ENCODE data around the gene IL1RAPL2.
A peak's percentile ranks its signal among the peaks of the same experiment; 100 is the strongest.
"Not testable (repeated sequence)": the region's sequence is repeated elsewhere in the genome, so short reads cannot be mapped to it uniquely, and the experiment has no call there.

IL1RAPL2 gene

GRCh38 chrX:104854188-104854587, 288.2 kb downstream of the IL1RAPL2 start:
- no peak for DNase-seq (ENCODE audit: low read depth in 2 of 2)

GRCh38 chrX:104854790-104855340, 288.9 kb downstream of the IL1RAPL2 start:
- DNase-seq (ENCODE audit: low read depth in 2 of 2): no peak

- no peak for DNase-seq (ENCODE audit: low read depth in 2 of 2)
These were observed 297.5 kb downstream of the IL1RAPL2 start for GRCh38 chrX:104863466-104863865.

- no peak for DNase-seq (ENCODE audit: low read depth in 2 of 2)
These were observed 298.3 kb downstream of the IL1RAPL2 start for GRCh38 chrX:104864296-104864695.

- DNase-seq (ENCODE audit: low read depth in 2 of 2): no peak
These were observed 311.5 kb downstream of the IL1RAPL2 start for GRCh38 chrX:104877504-104877903.

DNA sequence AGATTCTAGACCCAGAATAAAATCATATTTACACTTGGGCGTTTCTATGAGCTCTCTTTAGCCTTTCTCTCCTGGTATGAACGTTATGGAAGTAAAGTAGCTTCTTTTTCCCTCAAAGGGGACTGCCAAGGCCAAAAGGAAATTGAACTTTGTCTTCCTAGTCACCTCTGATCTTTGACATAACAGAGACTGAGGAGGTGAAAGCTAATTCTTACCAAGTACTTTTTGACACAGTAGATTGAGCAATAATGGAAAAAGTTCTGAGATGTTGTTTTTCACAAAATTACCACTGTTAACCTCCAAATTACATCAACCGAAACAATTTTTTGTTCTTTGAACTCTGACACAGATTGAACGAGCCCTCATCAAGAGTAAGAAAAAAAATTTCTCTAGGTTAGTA, 336.1 kb downstream of the IL1RAPL2 start:
- no peak for DNase-seq (ENCODE audit: low read depth in 2 of 2)

DNA sequence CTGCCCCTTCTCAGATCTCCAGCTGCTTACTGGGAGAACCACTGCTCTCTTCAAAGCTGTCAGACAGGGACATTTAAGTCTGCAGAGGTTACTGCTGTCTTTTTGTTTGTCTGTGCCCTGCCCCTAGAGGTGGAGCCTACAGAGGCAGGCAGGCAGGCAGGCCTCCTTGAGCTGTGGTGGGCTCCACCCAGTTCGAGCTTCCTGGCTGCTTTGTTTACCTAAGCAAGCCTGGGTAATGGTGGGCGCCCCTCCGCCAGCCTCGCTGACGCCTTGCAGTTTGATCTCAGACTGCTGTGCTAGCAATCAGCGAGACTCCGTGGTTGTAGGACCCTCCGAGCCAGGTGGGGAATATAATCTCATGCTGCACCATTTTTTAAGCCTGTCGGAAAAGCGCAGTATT, 343.7 kb downstream of the IL1RAPL2 start:
- DNase-seq (ENCODE audit: low read depth in 2 of 2): not testable (repeated sequence)

GRCh38 chrX:104913348-104913747, 347.3 kb downstream of the IL1RAPL2 start:
- DNase-seq (ENCODE audit: low read depth in 2 of 2): no peak

GRCh38 chrX:104914686-104915085, 348.7 kb downstream of the IL1RAPL2 start:
- not testable (repeated sequence) for DNase-seq (ENCODE audit: low read depth in 2 of 2)

- no peak for DNase-seq (ENCODE audit: low read depth in 2 of 2)
These were observed 352.1 kb downstream of the IL1RAPL2 start for GRCh38 chrX:104918122-104918521.

DNA sequence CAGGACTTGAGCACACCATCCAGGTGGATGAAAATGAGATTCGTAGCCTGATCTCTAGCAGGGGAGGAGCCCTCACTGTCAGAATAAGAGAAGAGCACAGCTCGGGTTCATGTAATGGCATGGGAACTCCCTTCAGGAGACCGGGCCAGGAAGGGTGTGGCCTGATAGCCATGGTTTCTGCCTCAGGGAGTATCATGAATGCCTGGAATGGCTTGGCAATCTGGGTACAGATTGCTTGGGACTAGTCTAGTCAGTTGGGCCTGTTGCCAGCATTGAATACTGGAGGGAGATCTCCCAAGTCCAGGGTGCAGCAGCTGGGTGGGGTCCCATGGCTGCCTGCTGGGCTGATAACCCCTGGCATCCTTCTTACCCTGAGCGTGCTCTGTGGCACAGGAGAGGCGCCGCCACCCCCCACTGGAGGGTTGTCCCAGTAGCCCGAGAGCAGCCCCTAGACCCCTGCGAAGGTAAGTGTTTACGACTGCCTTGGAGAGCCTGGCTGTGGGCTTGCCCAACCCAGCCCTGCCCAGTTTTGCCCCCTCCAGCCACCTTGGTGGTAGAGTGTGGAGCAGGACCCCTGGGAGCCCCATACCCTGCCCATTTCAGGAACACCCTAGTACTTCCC, 355.7 kb downstream of the IL1RAPL2 start:
- DNase-seq (ENCODE audit: low read depth in 2 of 2): no peak

GRCh38 chrX:104922206-104922621, 356.2 kb downstream of the IL1RAPL2 start:
- DNase-seq (ENCODE audit: low read depth in 2 of 2): peak; percentile 17 to 20

DNA sequence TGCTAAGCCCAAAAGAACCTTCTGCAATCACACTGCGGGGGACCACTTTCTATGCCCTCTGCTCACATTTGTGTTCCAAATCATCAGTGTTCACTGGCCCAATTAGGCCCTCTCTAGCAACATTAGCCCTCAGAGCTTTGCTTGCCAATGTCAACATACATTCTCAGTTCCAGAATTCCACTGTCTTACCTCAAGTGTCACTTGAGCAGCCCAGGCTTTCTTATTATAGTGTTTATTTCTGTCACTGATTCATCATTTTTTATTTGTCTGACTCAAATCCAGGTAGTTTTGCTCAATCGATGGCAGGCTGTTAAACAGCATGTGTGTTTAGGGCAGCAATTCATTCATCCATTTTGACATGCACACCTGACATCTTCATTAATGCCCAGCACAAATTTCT, 363.3 kb downstream of the IL1RAPL2 start:
- DNase-seq (ENCODE audit: low read depth in 2 of 2): no peak

- no peak for DNase-seq (ENCODE audit: low read depth in 2 of 2)
These were observed 369.6 kb downstream of the IL1RAPL2 start for GRCh38 chrX:104935581-104935980.

- DNase-seq (ENCODE audit: low read depth in 2 of 2): no peak
These were observed 387.3 kb downstream of the IL1RAPL2 start for GRCh38 chrX:104953251-104953650.

DNA sequence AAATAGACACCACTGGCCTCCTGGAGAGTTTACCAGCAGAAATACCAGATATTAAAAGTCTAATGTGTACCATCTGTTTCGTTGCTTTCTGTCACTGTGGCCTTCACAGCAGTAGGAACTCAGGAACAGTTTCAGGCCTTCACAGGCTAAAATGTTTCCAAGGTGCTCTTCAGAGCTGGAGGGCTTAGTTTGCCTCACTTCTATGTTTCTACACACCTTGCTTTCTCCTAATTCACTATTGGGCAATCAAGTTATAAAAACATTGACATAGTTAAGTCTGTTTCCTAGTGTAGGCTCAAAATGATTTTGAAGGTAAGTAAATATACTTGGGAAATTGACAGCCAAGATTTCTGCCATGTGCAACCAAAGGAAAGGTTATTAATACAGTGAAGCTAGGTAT, 395.9 kb downstream of the IL1RAPL2 start:
- DNase-seq (ENCODE audit: low read depth in 2 of 2): no peak

- no peak for DNase-seq (ENCODE audit: low read depth in 2 of 2)
These were observed 402.2 kb downstream of the IL1RAPL2 start for GRCh38 chrX:104968241-104968640.

DNA sequence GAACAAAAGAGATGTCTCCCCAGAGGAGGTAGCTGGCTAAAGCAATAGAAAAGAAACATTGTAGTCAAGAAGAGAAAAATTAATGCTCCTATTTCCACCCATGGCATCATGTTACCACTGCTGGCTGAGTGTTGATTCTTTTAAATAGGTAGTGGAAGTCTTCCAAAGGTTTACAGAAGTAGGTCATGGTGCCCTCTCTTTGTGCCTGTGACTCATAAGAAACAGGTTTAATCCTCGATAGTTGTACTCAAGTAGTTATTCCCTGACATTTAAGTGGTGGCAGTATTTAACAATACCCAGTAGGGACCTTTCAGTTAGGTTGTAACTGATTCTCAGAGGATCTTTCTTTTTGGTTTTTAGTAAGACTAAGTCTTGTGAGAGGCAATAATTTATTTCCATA, 406.7 kb downstream of the IL1RAPL2 start:
- DNase-seq (ENCODE audit: low read depth in 2 of 2): no peak

GRCh38 chrX:104987063-104987462, 421.1 kb downstream of the IL1RAPL2 start:
- peak in 1 of 2 experiments; percentile 1 for DNase-seq (ENCODE audit: low read depth in 2 of 2)

DNA sequence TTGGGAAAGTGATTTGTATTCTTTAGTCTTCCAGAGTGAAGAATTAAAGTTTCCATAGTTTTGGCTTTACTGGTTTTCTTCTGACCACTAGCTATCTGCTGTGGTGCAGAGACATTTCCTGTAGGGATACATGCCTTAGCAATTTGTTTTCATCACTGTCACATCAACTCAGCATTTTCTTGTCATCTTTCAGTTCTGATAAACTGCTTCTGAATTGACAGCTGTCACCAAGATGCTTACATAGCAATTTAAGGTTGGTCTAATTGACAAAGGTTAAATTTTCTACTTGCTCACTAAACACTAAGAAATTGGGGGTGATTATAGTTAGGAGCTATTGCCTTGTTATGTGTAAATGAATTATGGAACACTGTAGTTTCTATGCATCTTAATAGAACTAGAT, 422.0 kb downstream of the IL1RAPL2 start:
- no peak for DNase-seq (ENCODE audit: low read depth in 2 of 2)

- no peak for DNase-seq (ENCODE audit: low read depth in 2 of 2)
These were observed 429.5 kb downstream of the IL1RAPL2 start for GRCh38 chrX:104995546-104995945.

- no peak for DNase-seq (ENCODE audit: low read depth in 2 of 2)
These were observed 440.1 kb downstream of the IL1RAPL2 start for GRCh38 chrX:105006103-105006502.

DNA sequence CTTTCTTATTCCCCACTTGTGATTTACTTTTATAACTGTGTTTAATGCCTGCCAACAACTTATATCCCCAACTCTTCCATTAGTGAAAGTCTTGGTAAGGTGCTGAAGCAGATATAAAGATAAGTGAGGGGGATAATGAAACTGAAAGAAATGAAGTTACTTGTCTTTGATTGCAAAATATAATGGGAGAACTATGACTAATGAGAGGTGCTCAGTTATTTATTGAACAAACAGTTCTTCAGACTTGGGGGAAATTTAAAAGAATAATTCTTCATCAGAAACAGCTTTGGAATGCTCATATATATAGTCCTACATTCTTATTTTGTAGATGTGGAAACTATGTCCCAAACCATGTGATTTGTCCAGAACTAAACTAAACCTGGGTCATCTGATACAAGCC, 441.0 kb downstream of the IL1RAPL2 start:
- no peak for DNase-seq (ENCODE audit: low read depth in 2 of 2)

DNA sequence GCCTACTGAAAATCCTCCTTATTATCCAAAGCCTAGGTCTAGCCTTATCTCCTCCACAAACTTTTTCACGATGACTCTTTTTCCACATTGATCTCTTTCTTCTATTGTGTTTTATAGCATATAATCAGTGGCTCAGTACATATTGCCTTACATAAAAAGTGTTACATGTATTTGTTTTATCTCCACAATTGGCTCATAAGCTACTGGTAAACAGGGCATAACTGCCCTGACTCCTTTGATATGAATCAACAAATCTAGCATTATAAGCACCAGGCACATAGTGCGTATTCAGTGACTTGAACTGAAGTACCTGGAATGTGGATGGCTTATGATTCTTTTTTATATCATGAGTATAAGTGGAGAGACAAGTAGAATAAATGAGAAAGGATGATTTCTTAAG, 447.7 kb downstream of the IL1RAPL2 start:
- DNase-seq (ENCODE audit: low read depth in 2 of 2): no peak
